HepG2 (cell line): ENCODE results near the gene HOXC11. TPM values are rescaled to one million over a fixed set of nuclear protein-coding genes. Genes with fewer than 3 reads are reported as not detected.

Source experiments
- ELF1 ChIP-seq: sonication (generic); formaldehyde crosslinking; IDR thresholded peaks from 2 replicates; pipeline ENCODE4 v1.4.0; 2020; ENCODE audit warnings: missing genetic modification reagents
- ERF ChIP-seq: IDR thresholded peaks from 2 replicates; pipeline ENCODE4 v1.6.1; 2018; ENCODE audit warnings: missing biosample characterization, missing genetic modification reagents
- HNF4A ChIP-seq: sonication (generic); formaldehyde crosslinking; IDR thresholded peaks from 2 replicates; pipeline ENCODE4 v1.4.0; 2020; ENCODE audit warnings: missing genetic modification reagents
- KDM6A ChIP-seq: IDR thresholded peaks from 2 replicates; pipeline ENCODE4 v1.6.1; 2016; ENCODE audit warnings: low read depth
- MAF1 ChIP-seq: sonication (generic); formaldehyde crosslinking; IDR thresholded peaks from 2 replicates; pipeline ENCODE4 v1.5.0; 2020; ENCODE audit warnings: missing genetic modification reagents, borderline replicate concordance
- PHF20 ChIP-seq: sonication (generic); formaldehyde crosslinking; IDR thresholded peaks from 2 replicates; pipeline ENCODE4 v1.5.0; 2020; ENCODE audit warnings: mild to moderate bottlenecking, missing genetic modification reagents
- SP1 ChIP-seq, 2 experiments: fragments of 450-650 bp in 1 of 2; sonication (generic) in 1 of 2; formaldehyde crosslinking in 1 of 2; IDR thresholded peaks; 2 replicates each; pipeline versions ENCODE4 v1.4.0 to v1.6.1; 2016 to 2020; ENCODE audit warnings: missing genetic modification reagents in 1 of 2
- SP2 ChIP-seq: sonication (generic); formaldehyde crosslinking; IDR thresholded peaks from 2 replicates; pipeline ENCODE4 v1.5.1; 2020; ENCODE audit warnings: mild to moderate bottlenecking, missing genetic modification reagents
- SP5 ChIP-seq: IDR thresholded peaks from 2 replicates; pipeline ENCODE4 v1.6.1; 2016; ENCODE audit warnings: low read depth, borderline replicate concordance
- ZMAT3 ChIP-seq: sonication (generic); formaldehyde crosslinking; conservative IDR thresholded peaks from 2 replicates; pipeline ENCODE4 v1.7.0; 2021; ENCODE audit warnings: missing genetic modification reagents
- ZNF367 ChIP-seq: sonication (generic); formaldehyde crosslinking; IDR thresholded peaks from 2 replicates; pipeline ENCODE4 v1.4.0; 2020; ENCODE audit warnings: missing genetic modification reagents, borderline replicate concordance
- ZNF644 ChIP-seq: IDR thresholded peaks from 2 replicates; pipeline ENCODE4 v1.6.1; 2016; ENCODE audit warnings: low read depth
- polyA plus RNA-seq, 8 experiments: library from polyadenylated mRNA; depleted of rRNA in 3 of 8; stranded (reverse) in 7 of 8; unstranded in 1 of 8; fragments of >200 nt; fragmentation: Illumina TruSeq in 4 of 8; extraction: Trizol in 4 of 8; gene quantifications; 2 replicates each; pipeline versions ENCODE4 v1.2.1 to v1.2.3, GENCODE V29; 2011 to 2016; ENCODE audit warnings: low read depth in 4 of 8, missing spikeins in 1 of 8, mixed read lengths in 1 of 8; ENCODE audit not compliant: insufficient read depth in 1 of 8
- total RNA-seq, 5 experiments: library from RNA; depleted of rRNA; stranded (reverse); fragments of >200 nt; fragmentation: Illumina TruSeq; extraction: Trizol; gene quantifications; 2 replicates each; pipeline ENCODE4 v1.2.3, GENCODE V29; 2016; ENCODE audit warnings: low read depth in 1 of 5
- TF ChIP-seq, protein P1 (sequence below), 2 experiments: sonication (generic) in 1 of 2; formaldehyde crosslinking in 1 of 2; IDR thresholded peaks; 2 replicates each; pipeline versions ENCODE4 v1.6.1 to v1.9.0; 2014 to 2022; ENCODE audit warnings: antibody characterized with exemption in 1 of 2, borderline replicate concordance in 1 of 2, inconsistent platforms in 1 of 2, low read depth in 1 of 2, missing genetic modification reagents in 1 of 2
- TF ChIP-seq, protein P2 (sequence below): sonication (generic); formaldehyde crosslinking; IDR thresholded peaks from 2 replicates; pipeline ENCODE4 v1.8.1; 2023; ENCODE audit warnings: mild to moderate bottlenecking, inconsistent platforms, moderate library complexity, missing genetic modification reagents, borderline replicate concordance
- TF ChIP-seq, protein P3 (sequence below): sonication (generic); formaldehyde crosslinking; conservative IDR thresholded peaks from 2 replicates; pipeline ENCODE4 v1.8.1; 2023; ENCODE audit warnings: missing genetic modification reagents
- TF ChIP-seq, protein P4 (sequence below): sonication (generic); formaldehyde crosslinking; IDR thresholded peaks from 2 replicates; pipeline ENCODE4 v1.4.0; 2020; ENCODE audit warnings: missing genetic modification reagents
- TF ChIP-seq, protein P5 (sequence below): sonication (generic); formaldehyde crosslinking; IDR thresholded peaks from 2 replicates; pipeline ENCODE4 v1.5.0; 2020; ENCODE audit warnings: missing genetic modification reagents
- TF ChIP-seq, protein P6 (sequence below): sonication (generic); formaldehyde crosslinking; IDR thresholded peaks from 2 replicates; pipeline ENCODE4 v1.8.1; 2023; ENCODE audit warnings: mild to moderate bottlenecking, missing genetic modification reagents, borderline replicate concordance

HOXC11 gene
- total and polyA plus RNA-seq, 2 of the 13 experiments (the other 11 are each of a cell fraction or from before 2014, with no cell fraction given) = not detected

DNA sequence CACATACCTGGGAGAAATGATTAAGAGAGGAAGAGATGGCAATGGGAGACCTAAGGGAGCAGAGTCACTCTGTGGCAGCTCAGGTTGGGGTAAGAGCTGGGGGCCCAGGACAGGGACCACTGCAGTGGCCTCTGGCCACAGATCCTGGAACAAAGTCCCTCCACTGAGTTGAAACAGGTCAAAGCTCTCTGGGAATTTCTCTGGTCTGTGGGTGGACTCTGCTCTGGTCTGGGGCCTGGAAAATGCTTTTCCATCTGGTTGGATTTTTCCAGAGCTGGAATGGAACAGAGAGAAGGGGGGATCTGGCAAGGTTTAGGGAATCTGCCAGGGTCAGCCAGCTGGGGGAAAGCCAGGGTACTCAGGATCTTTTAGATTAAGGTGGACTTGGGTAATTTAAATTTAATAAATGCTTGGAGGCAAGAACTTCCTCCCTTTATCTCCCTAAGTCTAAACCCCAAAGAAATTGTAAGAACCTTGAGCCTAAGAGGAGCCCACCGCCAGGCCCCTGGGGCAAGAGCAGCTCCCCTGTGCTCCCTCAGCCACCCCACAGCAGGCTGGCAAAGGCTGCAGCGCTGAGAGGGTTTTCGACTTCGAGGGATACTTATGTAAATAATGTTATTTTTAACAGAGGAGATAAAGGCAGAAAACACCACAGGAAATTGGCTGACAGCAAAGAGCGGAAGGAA is 15.8 kb downstream of the HOXC11 start (continued):
- TF ChIP-seq, protein P1, sequence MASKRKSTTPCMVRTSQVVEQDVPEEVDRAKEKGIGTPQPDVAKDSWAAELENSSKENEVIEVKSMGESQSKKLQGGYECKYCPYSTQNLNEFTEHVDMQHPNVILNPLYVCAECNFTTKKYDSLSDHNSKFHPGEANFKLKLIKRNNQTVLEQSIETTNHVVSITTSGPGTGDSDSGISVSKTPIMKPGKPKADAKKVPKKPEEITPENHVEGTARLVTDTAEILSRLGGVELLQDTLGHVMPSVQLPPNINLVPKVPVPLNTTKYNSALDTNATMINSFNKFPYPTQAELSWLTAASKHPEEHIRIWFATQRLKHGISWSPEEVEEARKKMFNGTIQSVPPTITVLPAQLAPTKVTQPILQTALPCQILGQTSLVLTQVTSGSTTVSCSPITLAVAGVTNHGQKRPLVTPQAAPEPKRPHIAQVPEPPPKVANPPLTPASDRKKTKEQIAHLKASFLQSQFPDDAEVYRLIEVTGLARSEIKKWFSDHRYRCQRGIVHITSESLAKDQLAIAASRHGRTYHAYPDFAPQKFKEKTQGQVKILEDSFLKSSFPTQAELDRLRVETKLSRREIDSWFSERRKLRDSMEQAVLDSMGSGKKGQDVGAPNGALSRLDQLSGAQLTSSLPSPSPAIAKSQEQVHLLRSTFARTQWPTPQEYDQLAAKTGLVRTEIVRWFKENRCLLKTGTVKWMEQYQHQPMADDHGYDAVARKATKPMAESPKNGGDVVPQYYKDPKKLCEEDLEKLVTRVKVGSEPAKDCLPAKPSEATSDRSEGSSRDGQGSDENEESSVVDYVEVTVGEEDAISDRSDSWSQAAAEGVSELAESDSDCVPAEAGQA (IDR thresholded peaks at IDR 0.05; ENCODE audit: low read depth) = no peak
- TF ChIP-seq, protein P1 (CRISPR knock-in tag; IDR thresholded peaks at IDR 0.05; ENCODE audit: borderline replicate concordance) = no peak
- TF ChIP-seq SP5 (CRISPR knock-in tag) (no peak), HNF4A (peak; percentile 88), PHF20 (CRISPR knock-in tag) (0 out of 2 replicates have a peak, but pooled peaks have one; percentile 29), KDM6A (CRISPR knock-in tag) (0 out of 2 replicates have a peak, but pooled peaks have one; percentile 27), ELF1 (CRISPR knock-in tag) (no peak), MAF1 (CRISPR knock-in tag) (no peak), SP2 (CRISPR knock-in tag) (no peak), SP1 (IDR thresholded peaks at IDR 0.05) (no peak), SP1 (CRISPR knock-in tag; IDR thresholded peaks at IDR 0.05) (no peak), ERF (CRISPR knock-in tag) (no peak), ZNF644 (CRISPR knock-in tag) (no peak), ZNF367 (no peak), ZMAT3 (no peak)
- TF ChIP-seq, protein P2, sequence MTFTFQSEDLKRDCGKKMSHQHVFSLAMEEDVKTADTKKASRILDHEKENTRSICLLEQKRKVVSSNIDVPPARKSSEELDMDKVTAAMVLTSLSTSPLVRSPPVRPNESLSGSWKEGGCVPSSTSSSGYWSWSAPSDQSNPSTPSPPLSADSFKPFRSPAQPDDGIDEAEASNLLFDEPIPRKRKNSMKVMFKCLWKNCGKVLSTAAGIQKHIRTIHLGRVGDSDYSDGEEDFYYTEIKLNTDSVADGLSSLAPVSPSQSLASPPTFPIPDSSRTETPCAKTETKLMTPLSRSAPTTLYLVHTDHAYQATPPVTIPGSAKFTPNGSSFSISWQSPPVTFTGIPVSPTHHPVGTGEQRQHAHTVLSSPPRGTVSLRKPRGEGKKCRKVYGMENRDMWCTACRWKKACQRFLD (CRISPR knock-in tag) = no peak
- TF ChIP-seq, protein P3, sequence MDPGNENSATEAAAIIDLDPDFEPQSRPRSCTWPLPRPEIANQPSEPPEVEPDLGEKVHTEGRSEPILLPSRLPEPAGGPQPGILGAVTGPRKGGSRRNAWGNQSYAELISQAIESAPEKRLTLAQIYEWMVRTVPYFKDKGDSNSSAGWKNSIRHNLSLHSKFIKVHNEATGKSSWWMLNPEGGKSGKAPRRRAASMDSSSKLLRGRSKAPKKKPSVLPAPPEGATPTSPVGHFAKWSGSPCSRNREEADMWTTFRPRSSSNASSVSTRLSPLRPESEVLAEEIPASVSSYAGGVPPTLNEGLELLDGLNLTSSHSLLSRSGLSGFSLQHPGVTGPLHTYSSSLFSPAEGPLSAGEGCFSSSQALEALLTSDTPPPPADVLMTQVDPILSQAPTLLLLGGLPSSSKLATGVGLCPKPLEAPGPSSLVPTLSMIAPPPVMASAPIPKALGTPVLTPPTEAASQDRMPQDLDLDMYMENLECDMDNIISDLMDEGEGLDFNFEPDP (CRISPR knock-in tag) = no peak
- TF ChIP-seq, protein P4, sequence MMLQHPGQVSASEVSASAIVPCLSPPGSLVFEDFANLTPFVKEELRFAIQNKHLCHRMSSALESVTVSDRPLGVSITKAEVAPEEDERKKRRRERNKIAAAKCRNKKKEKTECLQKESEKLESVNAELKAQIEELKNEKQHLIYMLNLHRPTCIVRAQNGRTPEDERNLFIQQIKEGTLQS = no peak
- TF ChIP-seq, protein P5, sequence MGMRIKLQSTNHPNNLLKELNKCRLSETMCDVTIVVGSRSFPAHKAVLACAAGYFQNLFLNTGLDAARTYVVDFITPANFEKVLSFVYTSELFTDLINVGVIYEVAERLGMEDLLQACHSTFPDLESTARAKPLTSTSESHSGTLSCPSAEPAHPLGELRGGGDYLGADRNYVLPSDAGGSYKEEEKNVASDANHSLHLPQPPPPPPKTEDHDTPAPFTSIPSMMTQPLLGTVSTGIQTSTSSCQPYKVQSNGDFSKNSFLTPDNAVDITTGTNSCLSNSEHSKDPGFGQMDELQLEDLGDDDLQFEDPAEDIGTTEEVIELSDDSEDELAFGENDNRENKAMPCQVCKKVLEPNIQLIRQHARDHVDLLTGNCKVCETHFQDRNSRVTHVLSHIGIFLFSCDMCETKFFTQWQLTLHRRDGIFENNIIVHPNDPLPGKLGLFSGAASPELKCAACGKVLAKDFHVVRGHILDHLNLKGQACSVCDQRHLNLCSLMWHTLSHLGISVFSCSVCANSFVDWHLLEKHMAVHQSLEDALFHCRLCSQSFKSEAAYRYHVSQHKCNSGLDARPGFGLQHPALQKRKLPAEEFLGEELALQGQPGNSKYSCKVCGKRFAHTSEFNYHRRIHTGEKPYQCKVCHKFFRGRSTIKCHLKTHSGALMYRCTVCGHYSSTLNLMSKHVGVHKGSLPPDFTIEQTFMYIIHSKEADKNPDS (CRISPR knock-in tag) = no peak
- TF ChIP-seq, protein P6, sequence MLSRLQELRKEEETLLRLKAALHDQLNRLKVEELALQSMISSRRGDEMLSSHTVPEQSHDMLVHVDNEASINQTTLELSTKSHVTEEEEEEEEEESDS (CRISPR knock-in tag) = no peak
